LoVo (cell line): ENCODE data around the gene HS6ST3.

Experiments
- DNase-seq: peaks from one replicate; pipeline ENCODE4 v3.0.0-alpha.2; 2016; ENCODE audit warnings: low spot score

The HS6ST3 gene

DNA sequence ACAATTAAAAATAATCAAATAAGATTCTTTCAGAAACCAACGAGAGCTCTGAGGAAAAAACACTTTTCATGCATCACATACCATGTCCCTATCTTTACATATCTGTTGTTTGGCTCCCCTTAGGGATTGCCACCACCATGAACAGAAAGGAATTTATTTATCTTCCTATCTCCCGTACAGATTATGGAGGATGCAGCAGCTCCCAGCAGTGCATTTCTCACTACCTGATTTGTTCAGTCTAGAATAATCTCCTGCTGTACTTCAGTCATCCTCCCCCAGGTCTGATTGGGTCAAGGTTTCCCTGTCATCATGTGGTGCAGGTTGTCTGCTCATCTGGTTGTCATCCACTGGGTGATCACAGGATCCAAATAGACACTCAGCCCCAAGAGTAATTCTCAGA is 453.1 kb downstream of the HS6ST3 start:
- DNase-seq: no peak

DNA sequence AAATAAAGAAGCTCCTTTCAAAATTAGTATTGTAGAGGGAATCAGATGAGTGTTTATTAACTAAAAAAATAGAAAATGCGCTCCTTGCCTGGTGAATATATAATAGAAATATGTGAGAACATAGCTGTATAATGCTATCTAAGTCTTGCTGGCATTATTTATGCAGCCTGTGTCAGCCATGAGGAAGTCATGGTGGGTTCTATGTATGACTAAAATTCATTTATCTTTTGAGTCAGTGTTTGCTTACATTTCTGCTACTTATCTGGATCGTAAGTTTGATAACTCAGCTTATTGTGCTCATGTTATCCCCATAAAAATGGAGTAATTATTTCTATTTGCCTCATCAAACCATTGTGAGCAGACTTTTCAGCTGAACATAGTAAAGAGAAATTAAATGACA is 455.1 kb downstream of the HS6ST3 start:
- DNase-seq: no peak

DNA sequence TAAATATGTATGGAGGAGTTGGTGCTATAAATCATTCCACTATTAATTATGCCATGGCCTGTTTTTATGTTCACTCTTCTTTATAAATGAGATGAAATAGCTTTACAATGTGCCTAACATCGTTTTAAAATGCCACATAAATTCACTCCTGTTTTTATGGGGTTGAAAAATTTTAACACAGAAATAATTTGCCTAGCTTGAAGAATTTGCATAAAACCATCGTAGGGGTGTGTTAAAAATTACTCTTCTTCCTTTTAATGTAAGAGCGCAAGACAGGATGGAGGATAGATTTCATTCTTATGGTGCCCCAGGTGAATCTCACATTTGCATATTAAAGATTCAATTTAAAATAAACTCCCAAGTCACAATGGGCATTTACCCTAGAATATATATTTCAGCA is 456.6 kb downstream of the HS6ST3 start:
- no peak for DNase-seq

DNA sequence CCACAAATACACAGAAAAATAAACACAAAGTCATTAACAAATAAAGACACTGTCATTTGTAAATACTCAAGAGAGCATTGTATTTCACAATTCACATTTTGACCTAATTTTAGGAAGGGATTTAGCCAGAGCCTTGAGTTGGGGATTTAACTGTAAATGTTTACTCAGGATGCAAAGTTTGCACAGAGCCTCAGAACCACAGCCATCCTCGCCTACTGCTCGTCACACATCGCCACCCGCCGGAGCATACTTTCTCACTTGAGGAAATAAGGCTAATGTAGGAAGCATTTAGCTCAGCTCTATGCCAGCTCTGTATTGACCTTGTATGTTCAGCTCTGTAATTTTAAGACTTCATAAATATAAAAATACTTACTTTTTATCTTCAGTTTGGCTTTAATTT is 461.6 kb downstream of the HS6ST3 start:
- no peak for DNase-seq

DNA sequence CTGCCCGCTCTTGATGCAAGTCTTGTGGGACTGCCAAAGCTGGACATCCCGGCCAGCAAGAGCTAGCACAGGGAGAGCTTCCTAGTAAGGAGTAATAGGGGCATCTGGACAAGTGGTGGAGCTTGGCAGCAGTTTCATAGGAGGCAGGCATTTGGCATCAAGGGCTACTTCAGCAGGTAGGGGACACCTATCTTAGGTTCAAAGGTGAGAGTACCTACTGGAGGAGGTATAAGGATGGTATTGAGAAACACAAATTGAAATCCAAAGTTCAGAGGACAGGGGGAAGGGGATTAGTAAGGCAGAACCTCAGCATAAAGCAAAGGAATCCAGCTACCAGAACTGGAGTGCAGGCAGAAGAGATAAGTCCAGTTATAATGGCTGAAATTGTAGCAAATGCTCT is 462.7 kb downstream of the HS6ST3 start:
- DNase-seq: no peak

DNA sequence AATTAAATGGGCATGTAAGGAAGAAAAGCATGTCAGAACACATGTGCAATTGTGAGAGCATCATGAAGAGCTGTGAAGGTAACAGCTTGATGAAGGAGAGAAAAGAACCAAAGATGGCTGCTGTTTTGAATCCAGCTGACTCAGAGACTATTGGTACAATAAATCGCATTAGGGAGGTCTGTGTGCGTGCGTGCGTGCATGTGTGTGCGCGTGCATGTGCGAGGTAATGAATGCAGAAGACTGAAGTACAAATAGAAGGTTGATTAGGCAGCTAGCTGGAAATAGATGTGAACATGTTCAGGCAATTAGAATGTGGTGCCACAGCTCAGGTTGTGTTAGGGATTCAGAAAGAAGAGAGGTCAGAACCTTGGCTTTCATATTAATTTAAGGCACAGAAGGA is 463.9 kb downstream of the HS6ST3 start:
- no peak for DNase-seq

DNA sequence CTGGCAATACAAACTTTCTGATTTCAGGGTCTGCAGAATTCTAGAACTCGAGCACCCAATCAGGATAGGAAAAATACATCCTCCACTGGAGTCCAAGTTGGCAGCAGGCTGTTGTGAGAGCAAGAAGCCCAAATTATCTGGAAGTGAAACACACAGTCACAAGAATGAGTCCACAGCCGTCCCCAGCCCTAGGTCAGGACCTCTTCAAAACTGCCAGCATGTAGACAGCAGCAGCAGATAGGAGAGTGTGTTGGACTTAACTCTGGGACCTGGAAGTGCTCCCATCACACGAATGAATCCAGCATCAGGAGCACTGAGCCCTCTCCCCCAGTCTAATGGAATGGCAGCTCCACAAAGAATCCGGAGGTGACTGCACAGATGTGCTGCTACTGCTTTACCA is 483.7 kb downstream of the HS6ST3 start:
- DNase-seq: no peak

DNA sequence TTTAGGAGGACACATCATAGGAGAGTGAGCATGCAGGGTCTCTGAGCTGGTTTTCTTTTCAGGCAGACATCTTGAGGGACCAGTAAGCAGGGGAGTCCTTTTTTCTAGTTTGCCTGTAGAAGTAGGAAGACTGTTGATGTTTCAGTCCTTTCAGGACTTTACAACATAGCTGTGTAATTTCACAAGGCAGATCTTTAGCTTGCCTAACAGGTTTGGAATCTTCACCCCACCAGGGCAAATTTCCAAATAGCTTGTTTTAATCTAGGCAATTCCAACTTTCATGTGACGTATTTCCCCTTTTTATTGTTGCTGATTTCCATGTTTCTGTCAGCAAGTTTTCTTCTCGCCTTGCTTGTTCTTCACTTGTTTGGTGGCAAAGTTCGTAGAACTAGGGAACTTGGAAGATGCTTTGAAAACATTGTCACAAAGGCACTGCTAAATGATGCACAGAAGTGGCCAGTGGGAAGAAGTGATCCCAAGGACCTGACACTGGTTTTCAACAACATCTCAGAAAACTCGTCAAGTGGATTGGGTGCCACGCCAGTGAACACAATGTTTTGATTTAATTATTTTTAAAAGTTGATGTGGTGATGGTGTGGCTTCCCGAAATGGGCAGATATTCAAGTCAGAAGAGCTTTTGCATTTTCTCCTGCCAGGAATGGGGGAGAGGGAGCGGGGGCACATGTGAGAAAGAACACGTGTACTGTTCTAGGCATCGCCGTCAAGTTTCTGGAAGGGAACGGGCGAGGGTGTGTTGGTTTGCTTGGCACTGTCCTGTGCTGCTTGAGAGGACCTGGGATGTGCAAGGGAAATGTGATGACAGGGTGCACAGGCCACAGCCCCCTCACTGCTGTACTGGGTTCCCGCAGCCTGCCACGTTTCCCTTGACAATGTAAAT is 485.8 kb downstream of the HS6ST3 start:
- no peak for DNase-seq

DNA sequence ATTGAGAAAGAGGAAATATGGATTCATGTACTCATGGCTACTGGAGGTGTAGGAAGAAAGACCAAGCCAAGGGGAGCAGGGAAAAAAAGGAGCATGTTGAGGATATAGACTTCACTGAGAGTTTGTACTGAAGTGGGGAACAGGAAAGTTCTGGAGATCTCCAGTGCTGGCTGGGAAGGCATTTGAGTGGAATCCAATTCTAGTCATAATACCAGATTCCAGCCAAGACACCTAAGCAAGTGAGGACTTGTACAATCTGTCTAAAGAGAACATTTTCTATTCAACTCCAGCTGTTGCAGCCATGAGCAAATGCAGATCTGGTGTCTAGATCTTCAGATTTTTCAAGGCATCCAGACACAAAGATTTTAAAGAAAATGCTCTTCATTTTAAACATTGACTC is 491.8 kb downstream of the HS6ST3 start:
- DNase-seq: no peak

DNA sequence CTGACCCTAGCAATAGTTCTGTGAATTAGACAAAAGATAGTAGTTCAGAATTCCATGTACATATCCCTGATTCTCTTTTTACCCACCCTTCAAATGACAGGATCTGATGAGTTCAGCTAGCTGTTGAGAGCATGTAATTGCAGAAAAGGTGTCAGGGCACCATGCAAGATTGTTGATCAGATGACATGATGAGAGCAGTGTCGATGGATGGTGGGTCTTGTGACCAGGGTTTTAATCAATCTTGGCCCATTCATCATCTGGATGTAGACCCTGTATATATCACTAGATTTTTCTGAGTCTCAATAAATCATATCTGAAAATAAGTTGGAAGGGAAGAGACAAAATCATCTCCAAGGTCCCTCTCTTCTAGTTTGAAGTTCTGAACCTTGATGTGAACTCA is 525.3 kb downstream of the HS6ST3 start:
- no peak for DNase-seq

DNA sequence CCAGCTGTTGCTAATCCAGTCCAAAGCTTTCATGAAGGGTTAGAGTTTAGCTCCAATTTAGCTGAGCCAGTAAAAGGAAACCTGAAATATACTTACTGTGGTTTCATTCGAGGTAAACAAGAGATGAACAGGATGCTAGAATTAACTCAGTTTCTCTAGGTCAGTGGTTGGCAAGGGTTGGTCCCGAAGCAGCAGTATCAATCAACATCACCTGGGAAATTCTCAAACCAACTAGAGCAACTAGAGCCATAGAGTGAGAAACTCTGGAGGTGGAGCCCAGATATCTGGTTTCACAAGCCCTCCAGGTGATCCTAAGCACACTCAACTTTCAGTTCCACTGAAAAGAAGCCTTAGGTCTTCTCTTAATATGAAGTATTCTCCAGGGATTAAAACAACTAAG is 527.6 kb downstream of the HS6ST3 start:
- no peak for DNase-seq

DNA sequence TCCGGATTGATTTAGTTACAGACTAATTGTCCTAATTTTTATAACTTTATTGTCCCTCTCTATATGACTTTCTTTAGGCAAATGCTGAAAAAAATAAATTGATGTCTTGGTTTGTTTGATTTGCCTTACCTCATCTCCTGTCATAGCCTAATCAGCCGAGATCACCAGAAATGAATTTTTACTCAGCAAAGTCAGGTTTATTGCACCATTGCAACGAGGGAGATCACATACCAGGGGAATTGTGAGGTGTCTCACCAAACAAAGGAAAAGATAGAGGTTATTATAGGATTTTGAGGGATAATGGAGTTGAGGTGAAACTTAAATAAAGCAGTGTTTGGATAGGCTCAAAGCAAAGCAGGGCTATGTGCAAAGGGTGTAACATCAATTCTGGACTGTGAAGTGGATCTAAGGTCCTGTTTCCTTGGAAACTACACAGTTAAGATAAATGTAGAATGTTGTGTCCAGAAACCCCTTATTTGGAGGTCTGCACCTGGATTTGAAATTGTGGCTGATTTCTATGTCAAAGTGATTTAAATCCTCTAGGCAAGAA is 531.8 kb downstream of the HS6ST3 start:
- DNase-seq: no peak

DNA sequence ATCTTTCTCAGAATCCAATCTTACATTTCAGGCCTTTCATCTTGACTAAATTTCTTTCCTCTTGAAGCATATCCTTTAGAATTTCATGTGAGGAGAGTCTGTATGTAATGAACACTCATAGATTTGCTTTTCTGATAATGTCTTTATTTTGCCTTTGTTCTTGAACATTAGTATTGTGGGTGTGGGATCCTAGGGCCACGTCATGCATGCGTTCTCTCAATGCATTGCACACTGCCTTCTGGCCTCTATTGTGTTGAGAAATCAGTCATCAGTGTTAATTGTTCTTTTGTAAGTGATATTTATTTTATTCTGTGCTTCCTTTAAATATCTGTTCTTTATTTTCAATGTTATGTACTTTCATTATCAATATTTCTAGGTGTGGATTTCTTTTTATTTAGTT is 539.4 kb downstream of the HS6ST3 start:
- DNase-seq: no peak

DNA sequence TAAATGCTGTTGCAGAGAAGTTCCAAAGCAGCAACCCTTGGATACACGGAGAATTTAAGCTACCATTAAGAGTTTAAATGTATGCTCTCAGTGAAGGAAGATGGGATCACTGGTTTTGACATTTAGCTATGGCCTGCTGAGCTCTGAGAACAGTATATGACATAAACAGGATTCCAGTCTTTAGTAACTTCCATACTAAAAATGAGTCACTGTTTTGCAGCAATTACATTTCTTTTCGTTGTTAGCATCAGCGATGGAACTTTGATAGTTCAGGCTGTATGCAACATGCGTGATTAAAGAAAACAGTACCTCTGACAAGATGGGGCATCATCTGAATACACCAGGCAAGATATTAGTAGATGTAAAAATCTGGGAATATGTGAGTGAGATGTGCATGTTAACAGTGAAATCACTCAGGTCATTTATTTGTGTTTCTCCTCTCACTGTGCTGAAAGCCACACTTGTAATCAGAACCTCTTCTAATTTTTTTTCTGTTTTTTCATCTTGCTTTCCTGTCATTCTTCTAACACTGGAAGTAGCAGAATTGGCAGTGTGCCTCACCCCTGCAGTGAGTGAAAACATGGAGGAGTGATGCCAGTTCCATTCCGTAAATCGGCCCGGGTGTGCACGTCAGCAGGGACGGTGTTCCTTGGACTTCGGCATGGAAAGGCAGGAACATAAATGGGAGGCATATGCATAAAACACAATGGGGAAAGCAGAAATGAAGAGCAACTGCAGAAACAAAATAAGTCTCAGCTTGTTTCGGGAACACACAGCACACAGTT is 542.8 kb downstream of the HS6ST3 start:
- no peak for DNase-seq

DNA sequence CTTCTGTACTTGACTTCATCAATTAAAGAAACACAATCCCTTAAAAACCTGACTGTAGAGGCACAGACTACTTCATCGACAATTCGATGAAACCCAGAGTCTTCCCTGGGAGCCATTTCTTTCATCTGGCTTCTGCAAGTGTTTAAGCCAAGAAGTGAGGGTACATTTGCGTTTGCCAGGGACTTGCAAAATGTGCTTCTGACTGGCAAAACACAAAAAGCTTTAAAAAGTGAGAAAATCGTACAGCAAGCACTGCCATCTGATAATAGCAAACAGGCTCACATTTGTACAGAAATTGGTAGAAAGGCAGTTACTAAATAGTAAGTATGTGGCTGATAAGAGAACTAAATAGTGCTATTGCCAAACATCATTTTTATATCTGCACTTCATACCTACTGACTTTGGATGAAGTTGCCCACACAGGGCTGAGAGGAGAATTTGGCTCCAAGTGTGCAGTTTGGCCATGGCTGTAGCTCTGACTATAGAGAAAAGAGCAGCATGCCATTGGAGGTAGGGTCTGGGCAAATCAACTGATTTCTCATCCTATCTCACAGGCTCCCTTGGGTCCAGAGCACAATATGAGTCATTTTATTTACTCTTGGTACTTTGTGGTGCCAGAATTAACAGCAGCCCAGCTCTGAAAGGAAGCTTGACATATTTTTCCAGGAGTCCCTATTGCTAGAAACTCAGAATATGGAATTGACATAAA is 546.2 kb downstream of the HS6ST3 start:
- no peak for DNase-seq

DNA sequence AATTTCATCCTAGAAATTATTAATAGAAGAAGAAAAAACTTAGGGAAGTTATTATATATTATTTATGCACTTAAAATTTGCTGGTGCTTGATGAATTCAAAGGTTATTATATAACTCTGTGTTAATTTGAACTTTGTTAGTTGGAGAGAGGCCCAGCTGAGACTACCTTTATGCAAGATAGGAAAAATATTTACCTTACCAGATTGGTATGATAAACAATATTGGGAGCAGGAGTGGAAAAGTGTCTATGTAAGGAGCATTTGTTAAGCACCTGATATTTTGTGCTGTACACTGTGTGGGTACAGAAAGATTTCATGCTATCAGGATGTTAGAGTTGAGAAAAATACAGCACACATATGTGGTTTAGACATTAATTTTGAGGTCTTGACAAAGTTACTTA is 547.1 kb downstream of the HS6ST3 start:
- no peak for DNase-seq

DNA sequence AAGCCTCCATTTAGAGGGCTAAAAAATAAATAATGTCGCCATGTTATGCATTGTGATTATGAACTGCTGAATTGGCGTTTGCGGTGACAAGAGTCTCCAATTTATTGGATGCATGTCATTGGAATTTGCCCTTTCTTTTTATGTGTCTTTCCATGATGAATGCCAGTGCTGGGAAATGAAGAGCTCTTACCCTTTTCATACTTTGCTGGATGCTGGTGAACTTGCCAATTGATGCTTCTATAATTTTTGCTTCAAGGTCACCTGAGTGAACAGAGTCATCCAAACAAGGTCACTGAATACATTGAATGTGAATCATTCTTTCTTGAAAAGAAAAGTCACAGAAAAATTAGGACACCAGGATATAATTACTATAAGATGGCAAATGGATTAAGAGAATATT is 556.2 kb downstream of the HS6ST3 start:
- DNase-seq: no peak

DNA sequence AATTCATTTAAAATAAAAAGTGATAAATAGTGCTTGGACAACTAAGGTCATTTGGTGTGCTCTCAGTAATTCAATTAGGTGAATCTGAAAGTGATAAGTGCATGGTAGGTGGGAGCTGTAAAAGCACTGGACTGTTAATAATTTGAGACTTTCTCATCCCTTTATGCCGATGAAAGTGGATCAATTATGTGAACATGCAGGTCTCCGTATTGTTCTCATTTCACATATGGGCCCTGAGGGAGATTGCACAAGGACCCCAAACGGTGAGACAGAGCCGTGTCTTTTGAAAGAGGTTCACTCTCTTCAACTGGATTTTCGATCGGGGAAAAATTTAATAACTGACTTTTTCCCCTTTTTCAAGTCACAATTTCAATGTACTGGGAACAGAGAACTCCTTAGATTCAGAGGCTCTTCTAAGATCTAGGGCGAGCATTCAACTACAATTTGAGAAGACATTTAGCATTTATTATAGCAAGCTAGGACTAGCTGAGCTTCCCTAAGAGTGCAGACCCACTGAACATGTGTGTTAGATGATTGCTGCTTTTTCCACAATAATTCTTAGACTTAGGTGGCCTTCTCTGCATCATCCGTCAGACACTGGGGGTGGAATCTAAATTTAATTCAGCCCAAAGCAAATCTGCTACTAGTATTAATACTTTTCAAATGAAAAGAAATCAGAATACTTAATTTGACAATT is 556.8 kb downstream of the HS6ST3 start:
- DNase-seq: no peak

DNA sequence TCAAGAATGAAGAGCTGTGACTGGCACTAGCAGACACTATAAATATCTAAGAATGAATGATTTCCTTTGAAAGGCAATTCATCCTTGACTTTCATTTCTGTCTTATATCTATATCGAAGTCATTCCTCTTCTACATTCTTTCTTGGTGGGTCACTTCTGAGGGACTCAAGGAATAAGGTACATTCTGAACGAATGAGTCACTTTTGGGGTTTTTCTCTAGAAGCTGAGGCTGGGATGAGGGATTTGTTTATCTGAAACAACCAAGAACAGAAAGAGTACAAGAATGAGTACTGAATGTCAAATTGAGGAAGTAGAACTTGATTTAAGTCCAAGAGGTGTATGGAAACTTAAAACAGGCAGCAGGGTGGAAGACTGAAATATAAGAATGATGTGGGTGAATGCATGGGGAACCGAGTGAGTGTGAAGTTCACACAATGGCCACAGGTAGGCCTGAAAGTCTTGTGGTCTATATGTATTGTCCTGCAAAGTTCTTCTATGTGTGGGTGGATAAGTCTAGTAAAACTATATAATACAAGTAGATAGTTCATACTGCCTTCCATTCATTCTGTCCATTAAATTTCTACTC is 560.5 kb downstream of the HS6ST3 start:
- DNase-seq: no peak

DNA sequence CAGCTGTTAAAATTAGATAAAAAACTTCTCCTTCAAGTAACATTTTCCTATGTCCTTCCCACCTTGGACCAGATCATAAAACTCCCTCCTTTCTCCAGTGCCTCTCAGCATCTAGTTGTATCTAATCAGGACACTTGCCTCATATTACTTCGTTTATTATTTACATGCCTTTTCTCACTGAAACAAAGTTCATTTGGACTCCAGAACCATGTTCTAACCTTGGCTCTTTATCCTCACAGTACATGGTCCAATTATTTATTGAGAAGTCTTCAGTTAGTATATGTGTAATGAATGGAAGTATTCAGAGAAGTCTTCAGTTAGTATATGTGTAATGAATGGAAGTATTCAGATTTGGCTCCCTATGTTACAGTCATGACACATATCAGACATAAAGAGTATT is 561.7 kb downstream of the HS6ST3 start:
- DNase-seq: no peak

DNA sequence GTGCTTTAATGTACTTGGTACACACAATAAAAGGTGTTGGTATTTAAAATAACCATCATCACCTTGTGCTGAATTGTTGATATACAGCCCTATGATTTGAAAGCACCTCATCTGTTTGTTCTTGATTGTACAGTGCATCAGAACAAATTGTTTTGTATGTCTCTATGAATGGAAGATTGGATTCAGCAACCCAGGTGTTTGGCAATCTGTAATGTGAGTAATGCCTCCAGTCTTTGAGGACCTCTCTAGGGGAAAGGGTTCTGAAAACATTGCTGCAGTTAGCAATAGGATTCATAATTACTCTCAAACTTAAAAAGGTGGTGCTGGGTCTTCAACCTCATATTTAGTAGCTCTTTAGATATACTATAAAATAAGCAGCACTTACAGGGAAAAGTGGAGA is 562.6 kb downstream of the HS6ST3 start:
- no peak for DNase-seq

DNA sequence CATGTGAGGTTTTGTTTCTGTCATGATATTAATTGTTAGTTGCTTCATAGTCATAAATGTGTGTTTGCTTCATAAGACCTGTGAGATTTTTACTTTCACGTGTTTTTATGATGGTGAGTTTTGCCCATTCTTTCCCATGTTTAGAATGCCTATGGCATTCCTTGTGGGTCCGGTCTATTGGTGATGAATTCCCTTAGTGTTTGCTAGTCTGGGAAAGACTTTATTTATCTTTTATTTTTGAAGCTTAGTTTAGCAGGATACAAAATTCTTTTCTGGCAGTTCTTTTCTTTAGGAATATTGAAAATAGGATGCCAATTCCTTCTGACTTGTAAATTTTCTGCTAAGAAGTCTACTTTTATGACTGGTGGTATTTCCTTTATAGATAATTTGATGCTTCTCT is 571.7 kb downstream of the HS6ST3 start:
- DNase-seq: no peak
